Nephron (organoid): ENCODE data around the gene ZBTB33.

Source experiments
- H3K27ac Mint-ChIP-seq, 3 experiments: 2 replicates each; pipeline ENCODE4 v1.8.0; 2020; ENCODE audit warnings: mixed read lengths in 3 of 3, mild to moderate bottlenecking in 2 of 3, moderate library complexity in 1 of 3
- H3K27me3 Mint-ChIP-seq: 2 replicates; pipeline ENCODE4 v1.8.0; 2021; ENCODE audit warnings: low read depth, mild to moderate bottlenecking, moderate library complexity, mixed read lengths
- H3K36me3 Mint-ChIP-seq: 2 replicates; pipeline ENCODE4 v1.8.0; 2020; ENCODE audit warnings: low read depth, mixed read lengths
- H3K4me1 Mint-ChIP-seq: 2 replicates; pipeline ENCODE4 v1.8.0; 2020; ENCODE audit warnings: mixed read lengths
- H3K4me3 Mint-ChIP-seq, 3 experiments: 2 replicates each; pipeline ENCODE4 v1.8.0; 2020; ENCODE audit warnings: mild to moderate bottlenecking in 3 of 3, mixed read lengths in 3 of 3, moderate library complexity in 2 of 3
- H3K9me3 Mint-ChIP-seq: 2 replicates; pipeline ENCODE4 v1.8.0; 2020; ENCODE audit warnings: mixed read lengths
- CTCF ChIP-seq, 3 experiments: fragments of 200-600 bp; sonication (generic); IDR thresholded peaks; one replicate each; pipeline ENCODE4 v1.5.0; 2021; ENCODE audit warnings: antibody characterized with exemption in 3 of 3; ENCODE audit not compliant: unreplicated experiment in 3 of 3

ZBTB33 gene

GRCh38 chrX:120238933-120239332 is 11.7 kb upstream of the ZBTB33 start:
- Mint-ChIP-seq H3K9me3 (no peaks in the 10 kb centered on the region), H3K27ac (no peak overlapping the region), H3K4me3 (no peak overlapping the region), H3K4me1 (peaks cover 2% of the 10 kb centered on the region), H3K27me3 (no peaks in the 10 kb centered on the region), H3K36me3 (no peaks in the 10 kb centered on the region)
- TF ChIP-seq CTCF (IDR thresholded peaks at IDR 0.05; ENCODE audit: unreplicated experiment in 3 of 3) = no peak

GRCh38 chrX:120242813-120243212 is 7.8 kb upstream of the ZBTB33 start:
- Mint-ChIP-seq H3K4me3 (peak overlapping the region in 1 of 3 experiments; percentile 37), H3K4me1 (peaks cover 5% of the 10 kb centered on the region), H3K27me3 (peaks cover 15% of the 10 kb centered on the region), H3K27ac (no peak overlapping the region), H3K9me3 (peaks cover 3% of the 10 kb centered on the region), H3K36me3 (no peaks in the 10 kb centered on the region)
- no peak for TF ChIP-seq CTCF (IDR thresholded peaks at IDR 0.05; ENCODE audit: unreplicated experiment in 3 of 3)

- Mint-ChIP-seq H3K27ac (peak overlapping the region; percentile 60 to 95 (median 87)), H3K27me3 (peaks cover 15% of the 10 kb centered on the region), H3K4me1 (peaks cover 5% of the 10 kb centered on the region), H3K36me3 (no peaks in the 10 kb centered on the region), H3K9me3 (peaks cover 3% of the 10 kb centered on the region), H3K4me3 (peak overlapping the region; percentile 90 to 96 (median 94))
- no peak for TF ChIP-seq CTCF (IDR thresholded peaks at IDR 0.05; ENCODE audit: unreplicated experiment in 3 of 3)
Measured at GRCh38 chrX:120244395-120244734, 6.2 kb upstream of the ZBTB33 start.

GRCh38 chrX:120244735-120245498 is 5.7 kb upstream of the ZBTB33 start:
- Mint-ChIP-seq H3K9me3 (peaks cover 3% of the 10 kb centered on the region), H3K27ac (peak overlapping the region; percentile 60 to 95 (median 87)), H3K4me1 (peaks cover 5% of the 10 kb centered on the region), H3K27me3 (peaks cover 15% of the 10 kb centered on the region), H3K4me3 (peak overlapping the region; percentile 90 to 96 (median 94)), H3K36me3 (no peaks in the 10 kb centered on the region)
- TF ChIP-seq CTCF (IDR thresholded peaks at IDR 0.05; ENCODE audit: unreplicated experiment in 3 of 3) = no peak

GRCh38 chrX:120251471-120252011 is 929 bp downstream of the ZBTB33 start:
- H3K27ac Mint-ChIP-seq = peak overlapping the region; percentile 62 to 94 (median 93)
- peaks cover 6% of the 10 kb centered on the region for H3K4me1 Mint-ChIP-seq
- H3K36me3 Mint-ChIP-seq = peaks cover 25% of the 10 kb centered on the region
- peaks cover 10% of the 10 kb centered on the region for H3K27me3 Mint-ChIP-seq
- peak overlapping the region; percentile 94 to 98 (median 97) for H3K4me3 Mint-ChIP-seq
- no peaks in the 10 kb centered on the region for H3K9me3 Mint-ChIP-seq
- no peak for TF ChIP-seq CTCF (IDR thresholded peaks at IDR 0.05; ENCODE audit: unreplicated experiment in 3 of 3)

- Mint-ChIP-seq H3K9me3 (no peaks in the 10 kb centered on the region), H3K36me3 (peaks cover 32% of the 10 kb centered on the region), H3K27me3 (no peaks in the 10 kb centered on the region), H3K4me3 (peak overlapping the region in 2 of 3 experiments; percentile 12 to 64), H3K4me1 (peaks cover 6% of the 10 kb centered on the region), H3K27ac (no peak overlapping the region)
- TF ChIP-seq CTCF (IDR thresholded peaks at IDR 0.05; ENCODE audit: unreplicated experiment in 3 of 3) = no peak
Measured at GRCh38 chrX:120253784-120254183, 3.2 kb downstream of the ZBTB33 start.
